Stromal cell of bone marrow (primary cell): ENCODE results near the gene MICOS13.

Experiments
- DNase-seq: peaks from one replicate; pipeline ENCODE4 v3.0.0-alpha.2; 2012; ENCODE audit warnings: low read depth

The MICOS13 gene

DNA sequence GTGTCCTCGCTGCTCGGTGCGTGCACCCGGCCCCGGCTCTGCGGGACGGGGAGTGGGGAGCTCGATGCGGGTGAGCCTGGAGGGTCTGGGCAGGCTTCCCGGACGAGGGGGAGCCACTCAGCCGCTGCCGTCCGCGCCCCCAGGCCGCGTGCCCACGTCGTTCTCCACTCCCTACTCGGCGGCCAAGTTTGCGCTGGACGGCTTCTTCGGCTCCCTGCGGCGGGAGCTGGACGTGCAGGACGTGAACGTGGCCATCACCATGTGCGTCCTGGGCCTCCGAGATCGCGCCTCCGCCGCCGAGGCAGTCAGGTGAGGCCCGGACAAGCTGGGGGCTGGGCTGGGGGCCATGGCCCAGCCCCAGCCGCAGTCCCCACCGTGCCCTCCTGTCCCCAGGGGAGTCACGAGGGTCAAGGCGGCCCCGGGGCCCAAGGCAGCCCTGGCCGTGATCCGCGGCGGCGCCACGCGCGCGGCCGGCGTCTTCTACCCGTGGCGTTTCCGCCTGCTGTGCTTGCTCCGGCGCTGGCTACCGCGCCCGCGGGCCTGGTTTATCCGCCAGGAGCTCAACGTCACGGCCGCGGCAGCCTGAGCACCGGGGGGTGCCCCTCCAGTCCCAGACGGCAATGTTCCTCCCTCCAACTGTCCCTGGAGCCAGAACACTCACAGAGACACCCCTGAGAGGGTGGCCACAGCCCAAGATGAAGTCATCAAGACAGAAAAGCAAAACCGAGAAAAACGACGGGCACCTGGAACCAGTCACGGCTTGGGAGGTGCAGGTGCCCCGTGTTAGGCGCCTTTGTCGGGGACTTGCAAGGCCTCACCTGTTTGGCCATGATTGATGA lies 7.3 kb upstream of the MICOS13 start:
- no peak for DNase-seq

DNA sequence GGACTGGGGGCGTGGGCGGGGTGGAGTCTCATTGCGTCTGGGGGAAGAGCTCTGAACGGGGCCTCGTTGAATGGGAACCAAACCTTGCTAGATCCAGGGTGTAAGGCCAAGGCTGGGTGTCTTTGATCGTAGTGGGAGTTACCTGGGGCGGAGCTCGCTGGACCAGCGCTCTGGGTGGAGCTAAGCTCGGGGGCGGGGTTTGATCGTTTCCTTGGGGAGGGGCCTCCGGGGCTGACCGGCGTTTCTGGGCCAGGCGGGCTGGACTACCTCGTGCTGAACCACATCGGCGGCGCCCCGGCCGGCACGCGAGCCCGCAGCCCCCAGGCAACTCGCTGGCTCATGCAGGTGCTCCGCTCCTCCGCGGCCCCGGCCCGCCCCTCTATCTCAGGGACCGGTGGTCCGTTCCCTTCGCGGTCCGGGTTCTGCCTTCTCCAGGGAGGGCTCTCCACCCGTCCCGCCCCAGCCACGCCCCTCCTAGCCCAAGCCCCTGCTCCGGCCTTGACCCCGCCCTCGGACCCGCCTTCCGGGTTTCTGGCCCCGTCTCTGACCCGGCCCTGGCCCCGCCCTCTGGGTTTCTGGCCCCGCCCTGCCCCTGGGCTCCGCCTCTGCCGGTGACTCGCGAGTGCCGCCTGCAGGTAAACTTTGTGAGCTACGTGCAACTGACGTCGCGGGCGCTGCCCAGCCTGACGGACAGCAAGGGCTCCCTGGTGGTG lies 6.5 kb upstream of the MICOS13 start:
- DNase-seq = peak; percentile 81

- no peak for DNase-seq
Observed at GRCh38 chr19:5686326-5686646, 6.0 kb upstream of the MICOS13 start.

GRCh38 chr19:5684694-5685430 lies 4.5 kb upstream of the MICOS13 start:
- DNase-seq = no peak

DNA sequence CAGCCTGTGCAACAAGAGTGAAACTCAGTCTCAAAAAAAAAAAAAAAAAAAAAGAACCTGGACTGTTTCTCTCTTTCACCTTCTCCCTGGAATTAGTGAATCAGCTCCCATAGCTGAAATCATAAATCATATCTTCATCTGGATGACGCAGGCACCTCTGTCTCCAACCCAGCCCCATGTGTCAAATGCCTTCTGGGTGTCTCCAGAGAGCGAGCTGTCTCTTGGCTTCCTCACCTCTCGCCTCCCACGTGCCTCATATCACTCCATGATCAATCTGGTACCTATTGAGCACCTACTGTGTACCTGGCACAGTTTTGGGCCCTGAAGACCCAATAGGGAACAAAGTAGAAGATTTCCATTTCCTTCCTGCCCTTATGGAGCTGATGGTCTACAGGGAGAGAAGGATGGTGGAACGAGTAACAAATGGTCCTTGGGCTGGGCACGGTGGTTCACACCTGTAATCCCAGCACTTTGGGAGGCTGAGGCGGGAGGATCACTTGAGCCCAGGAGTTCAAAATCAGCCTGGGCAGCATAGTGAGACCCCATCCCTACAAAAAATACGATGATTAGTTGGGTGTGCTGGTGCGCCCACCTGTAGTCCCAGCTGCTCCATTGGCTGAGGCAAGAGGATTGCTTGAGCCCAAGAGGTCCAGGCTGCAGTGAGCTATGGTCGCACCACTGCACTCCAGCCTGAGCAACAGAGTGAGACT lies 3.0 kb upstream of the MICOS13 start:
- DNase-seq = no peak

DNA sequence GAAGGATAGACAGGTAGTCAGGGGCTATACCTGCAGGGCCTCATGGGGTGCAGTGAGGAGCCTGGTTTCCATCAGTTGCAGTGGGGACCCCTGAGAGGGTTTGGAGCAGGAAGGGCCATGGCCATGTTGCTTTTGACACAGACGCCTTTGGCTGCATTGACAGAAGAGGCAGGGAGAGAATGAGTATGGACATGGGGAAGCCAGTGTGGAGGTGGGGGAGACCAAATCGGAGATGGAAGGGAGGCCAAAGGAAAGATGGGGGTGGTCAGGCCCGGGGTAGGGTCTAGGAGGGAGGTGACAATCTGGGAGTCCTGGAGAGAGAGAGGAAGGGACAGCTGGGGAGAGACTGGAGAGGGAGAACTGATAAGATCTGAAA lies 1.8 kb upstream of the MICOS13 start:
- no peak for DNase-seq

DNA sequence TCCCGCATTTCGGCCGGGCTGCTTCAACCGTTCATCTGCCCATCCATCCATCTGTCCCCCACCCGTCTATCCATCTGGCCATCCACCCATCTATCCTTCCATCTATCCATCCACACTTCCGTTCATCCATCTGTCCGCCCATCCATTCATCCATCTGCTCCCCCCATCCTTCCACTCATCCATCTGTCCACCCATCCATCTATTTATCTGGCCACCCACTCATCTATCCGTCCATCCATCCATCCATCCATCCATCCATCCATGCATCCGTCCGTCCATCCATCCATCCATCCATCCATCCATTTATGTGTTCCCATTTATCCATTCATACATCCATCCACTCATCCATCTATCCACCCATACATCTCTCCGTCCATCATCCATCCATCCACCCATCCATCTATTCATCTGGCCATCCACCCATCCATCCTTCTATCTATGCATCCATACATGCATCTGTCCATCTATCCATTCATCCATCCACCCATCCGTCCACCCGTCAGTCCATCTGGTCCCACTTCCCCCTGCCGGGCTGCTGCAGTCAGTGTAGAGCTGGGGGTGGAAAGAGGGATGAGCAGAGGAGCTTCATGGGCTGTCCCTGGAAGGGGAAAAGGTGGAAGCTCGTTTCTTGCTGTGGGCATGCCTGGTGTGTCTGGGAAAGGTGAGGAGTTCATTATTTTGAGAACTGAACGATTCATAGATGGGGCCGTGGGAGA lies 1.2 kb upstream of the MICOS13 start:
- DNase-seq = no peak

DNA sequence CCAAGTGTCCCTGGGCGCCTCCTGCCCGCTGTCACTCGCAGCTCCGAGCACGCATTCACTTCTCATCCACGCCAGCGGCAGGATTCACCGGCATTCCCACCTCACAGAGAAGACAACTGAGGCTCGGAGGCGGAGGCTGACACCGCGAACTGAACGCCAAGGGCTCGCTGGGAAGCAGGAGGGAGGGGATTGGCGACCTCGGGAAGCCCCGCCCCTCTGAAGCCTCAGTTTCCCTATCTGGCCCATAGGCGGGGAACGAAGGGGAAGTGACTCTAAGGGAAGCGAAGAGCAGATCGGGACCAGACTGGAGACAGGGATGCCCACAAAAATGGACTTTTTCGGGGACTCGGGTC lies 256 bp downstream of the MICOS13 start:
- DNase-seq = no peak

- no peak for DNase-seq
Observed at GRCh38 chr19:5679289-5680083, 830 bp downstream of the MICOS13 start.

GRCh38 chr19:5678071-5678718 lies 2.1 kb downstream of the MICOS13 start:
- DNase-seq = no peak

DNA sequence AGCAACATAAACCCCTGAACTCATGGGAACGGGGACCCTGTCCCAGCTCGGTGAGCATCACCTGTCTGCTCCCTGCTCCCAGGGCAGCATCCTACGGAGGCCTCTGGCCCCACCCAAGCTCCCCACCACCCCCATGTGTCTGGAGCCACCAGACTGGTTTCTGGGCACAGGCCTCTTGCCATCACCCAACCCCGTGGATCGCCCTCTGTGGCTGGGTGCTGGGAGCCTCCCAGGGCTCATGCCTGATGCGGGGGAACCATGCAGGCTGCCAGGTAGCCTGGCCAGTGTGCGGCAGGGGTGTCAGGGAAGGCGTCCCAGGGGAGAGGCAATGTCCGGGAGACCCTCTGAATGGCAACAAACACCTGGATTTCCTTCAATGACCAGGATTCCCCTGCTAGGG lies 2.7 kb downstream of the MICOS13 start:
- no peak for DNase-seq

DNA sequence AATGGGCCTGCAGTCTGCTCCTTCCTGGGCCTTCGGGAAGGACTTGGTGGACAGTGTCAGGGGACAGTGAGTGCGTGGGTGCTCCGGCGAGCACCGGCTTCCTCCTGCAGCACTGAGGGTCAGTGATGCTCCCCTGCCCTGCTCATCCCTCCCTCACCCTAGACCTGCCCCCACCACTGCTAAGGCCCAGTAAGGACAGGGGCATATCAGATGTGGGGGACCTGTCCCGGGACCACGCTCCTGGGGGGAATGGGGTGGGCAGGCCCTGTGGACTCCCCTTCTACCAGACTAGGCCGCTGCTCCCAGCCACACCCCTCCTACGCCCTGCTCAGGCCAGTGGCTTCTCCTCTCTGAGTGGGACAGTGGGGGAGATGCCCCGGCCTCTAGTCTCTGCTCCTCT lies 3.2 kb downstream of the MICOS13 start:
- DNase-seq = no peak

GRCh38 chr19:5676772-5677105 lies 3.6 kb downstream of the MICOS13 start:
- no peak for DNase-seq

DNA sequence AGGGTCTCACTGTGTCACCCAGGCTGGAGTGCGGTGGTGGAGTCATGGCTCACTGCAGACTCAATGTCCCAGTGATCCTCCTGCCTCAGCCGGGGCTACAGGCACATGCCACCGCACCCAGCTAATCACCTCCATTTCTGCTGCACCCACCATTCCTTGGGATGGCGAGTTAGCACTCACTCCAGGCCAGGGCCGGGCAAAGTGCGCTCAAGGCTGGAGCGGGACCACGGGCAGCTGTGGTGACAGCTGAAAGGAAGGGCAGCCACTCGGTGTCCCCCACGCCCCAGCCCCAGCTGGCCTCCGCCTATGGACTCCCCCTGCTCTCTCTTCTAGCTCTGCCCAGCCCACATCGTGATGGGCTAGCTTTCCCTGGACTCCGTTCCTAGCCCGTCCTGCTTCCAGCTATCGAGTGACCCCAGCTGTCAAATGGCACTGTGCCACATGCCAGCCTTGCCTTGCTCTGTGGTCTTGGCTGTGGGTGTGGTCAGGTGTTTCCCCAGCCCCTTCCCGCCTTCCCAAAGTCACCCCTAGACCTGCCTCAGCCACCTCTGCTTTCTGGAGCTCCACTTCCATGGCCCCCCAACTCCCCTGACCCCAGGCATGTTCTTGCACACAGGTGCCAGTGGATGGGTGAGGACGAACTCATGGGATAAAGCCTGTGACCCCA lies 4.1 kb downstream of the MICOS13 start:
- DNase-seq = no peak

GRCh38 chr19:5674714-5675113 lies 5.6 kb downstream of the MICOS13 start:
- DNase-seq = no peak

DNA sequence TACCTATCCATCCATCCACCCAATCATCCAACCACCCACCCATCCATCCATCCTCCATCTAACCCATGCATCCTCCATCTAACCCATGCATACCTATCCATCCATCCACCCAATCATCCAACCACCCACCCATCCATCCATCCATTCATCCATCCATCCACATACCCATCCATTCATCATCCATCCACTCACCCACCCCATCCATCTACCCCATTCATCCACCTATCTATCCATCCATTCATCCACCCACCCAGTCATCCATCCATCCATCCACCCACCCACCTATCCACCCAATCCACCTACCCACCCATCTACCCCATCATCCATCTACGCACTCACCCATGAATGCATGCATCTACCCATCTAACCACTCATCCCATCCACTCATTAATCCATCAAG lies 6.6 kb downstream of the MICOS13 start:
- no peak for DNase-seq

GRCh38 chr19:5672708-5673459 lies 7.4 kb downstream of the MICOS13 start:
- DNase-seq = no peak

GRCh38 chr19:5671600-5671999 lies 8.7 kb downstream of the MICOS13 start:
- no peak for DNase-seq

GRCh38 chr19:5669212-5669611 lies 11.1 kb downstream of the MICOS13 start:
- DNase-seq = no peak
